Measurements from ENCODE around the gene THEM5.

DNA sequence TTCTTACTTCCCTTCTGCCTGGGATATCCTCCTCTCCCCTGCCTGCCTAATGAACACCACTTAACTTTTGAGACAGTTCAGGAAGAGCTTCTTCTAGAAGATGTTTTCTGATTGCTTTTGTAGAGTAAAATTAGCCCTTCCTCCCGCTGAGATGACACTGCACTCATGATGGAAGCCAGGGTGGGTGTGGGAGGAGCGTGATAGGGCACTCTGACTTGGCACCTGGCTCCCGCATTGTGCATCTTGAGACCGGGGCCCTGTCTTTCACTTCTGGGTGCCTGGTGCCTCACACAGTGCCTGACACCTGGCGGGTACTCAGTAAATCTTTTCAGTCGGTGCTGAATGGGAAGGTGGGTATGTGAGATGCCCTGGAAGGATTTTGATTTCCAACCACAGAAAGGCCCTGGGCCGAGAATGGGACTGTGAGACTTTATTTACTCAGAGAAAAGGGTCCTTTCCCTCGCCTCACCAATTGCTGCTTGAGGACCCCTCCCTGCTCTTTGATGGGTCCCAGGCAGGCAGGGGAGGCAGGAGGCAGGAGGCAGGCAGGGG lies 6.8 kb downstream of the THEM5 start:
- TF ChIP-seq, protein P1, sequence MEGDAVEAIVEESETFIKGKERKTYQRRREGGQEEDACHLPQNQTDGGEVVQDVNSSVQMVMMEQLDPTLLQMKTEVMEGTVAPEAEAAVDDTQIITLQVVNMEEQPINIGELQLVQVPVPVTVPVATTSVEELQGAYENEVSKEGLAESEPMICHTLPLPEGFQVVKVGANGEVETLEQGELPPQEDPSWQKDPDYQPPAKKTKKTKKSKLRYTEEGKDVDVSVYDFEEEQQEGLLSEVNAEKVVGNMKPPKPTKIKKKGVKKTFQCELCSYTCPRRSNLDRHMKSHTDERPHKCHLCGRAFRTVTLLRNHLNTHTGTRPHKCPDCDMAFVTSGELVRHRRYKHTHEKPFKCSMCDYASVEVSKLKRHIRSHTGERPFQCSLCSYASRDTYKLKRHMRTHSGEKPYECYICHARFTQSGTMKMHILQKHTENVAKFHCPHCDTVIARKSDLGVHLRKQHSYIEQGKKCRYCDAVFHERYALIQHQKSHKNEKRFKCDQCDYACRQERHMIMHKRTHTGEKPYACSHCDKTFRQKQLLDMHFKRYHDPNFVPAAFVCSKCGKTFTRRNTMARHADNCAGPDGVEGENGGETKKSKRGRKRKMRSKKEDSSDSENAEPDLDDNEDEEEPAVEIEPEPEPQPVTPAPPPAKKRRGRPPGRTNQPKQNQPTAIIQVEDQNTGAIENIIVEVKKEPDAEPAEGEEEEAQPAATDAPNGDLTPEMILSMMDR (optimal IDR thresholded peaks at IDR 0.05 in 1 of 3, IDR thresholded peaks at IDR 0.05 in 1 of 3, conservative IDR thresholded peaks at IDR 0.05 in 1 of 3; ENCODE audit: extremely low read depth in 1 of 3, insufficient read depth in 2 of 3, low read length in 3 of 3) = no peak
- TF ChIP-seq EZH2 (IDR thresholded peaks at IDR 0.05; ENCODE audit: low read length) = no peak
